HS-5 (cell line): Measurements from ENCODE around the gene PARP4.
"Not testable (repeated sequence)": the region's sequence is repeated elsewhere in the genome, so short reads cannot be mapped to it uniquely, and the experiment has no call there.

ENCODE experiments used
- DNase-seq: peaks from one replicate; pipeline ENCODE4 v3.0.0-alpha.2; 2012; ENCODE audit warnings: low read depth

PARP4 gene

DNA sequence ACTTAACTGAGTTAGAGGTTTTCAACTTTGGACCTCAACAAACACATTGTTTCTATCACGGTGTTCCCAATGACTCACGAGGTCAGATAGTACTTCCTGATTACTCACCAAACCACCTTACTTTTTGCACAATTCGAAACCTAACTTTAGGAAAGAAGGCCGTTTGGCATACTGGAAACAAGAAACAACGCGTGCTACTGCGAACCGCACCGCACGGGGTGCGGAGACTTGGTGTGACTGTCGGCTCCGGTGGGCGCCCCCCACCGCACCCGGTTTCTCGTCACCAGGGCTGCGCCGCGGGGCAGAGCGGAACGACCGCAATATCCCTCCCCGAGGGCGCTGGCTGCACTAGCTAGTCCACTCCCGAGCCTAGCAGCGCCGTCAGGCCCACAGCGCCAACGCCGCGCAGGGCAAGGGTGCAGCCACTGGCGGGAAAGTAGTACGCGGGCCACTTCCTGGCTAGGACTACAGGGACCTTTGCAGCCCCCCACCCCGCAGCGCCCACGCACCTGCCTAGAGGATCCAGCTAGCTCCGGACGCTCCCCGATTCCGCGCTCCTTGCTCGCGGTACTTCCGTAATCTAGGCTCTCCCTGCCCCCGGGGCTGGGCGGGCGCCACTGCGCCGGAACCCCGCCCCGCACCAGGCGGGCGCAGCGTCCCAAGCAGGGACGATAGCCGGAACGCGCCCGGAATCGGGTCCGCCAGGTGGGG, at the start of gene PARP4:
Gene PARP4, minus strand, starts transcription at position 582 of the 711 bp plus-strand sequence. CDS start 9,002 bp downstream, outside the sequence.
- peak; percentile 56 for DNase-seq

DNA sequence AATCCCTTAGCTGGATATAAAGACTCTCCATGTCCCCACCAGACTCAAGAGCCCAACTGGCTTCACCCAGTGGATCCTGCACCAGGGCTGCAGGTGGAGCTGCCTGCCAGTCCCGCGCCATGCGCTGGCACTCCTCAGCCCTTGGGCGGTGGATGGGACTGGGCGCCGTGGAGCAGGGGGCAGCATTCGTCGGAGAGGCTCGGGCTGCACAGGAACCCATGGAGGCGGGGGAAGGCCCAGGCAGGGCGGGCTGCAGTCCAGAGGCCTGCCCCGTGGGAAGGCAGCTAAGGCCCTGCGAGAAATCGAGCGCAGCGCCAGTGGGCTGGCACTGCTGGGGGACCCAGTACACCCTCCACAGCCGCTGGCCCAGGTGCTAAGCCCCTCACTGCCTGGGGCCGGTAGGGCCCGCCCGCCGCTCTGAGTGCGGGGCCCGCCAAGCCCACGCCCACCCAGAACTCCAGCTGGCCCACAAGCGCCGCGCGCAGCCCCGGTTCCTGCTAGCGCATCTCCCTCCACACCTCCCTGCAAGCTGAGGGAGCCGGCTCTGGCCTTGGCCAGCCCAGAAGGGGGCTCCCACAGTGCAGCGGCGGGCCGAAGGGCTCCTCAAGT, 48.1 kb upstream of the PARP4 start:
- not testable (repeated sequence) for DNase-seq

DNA sequence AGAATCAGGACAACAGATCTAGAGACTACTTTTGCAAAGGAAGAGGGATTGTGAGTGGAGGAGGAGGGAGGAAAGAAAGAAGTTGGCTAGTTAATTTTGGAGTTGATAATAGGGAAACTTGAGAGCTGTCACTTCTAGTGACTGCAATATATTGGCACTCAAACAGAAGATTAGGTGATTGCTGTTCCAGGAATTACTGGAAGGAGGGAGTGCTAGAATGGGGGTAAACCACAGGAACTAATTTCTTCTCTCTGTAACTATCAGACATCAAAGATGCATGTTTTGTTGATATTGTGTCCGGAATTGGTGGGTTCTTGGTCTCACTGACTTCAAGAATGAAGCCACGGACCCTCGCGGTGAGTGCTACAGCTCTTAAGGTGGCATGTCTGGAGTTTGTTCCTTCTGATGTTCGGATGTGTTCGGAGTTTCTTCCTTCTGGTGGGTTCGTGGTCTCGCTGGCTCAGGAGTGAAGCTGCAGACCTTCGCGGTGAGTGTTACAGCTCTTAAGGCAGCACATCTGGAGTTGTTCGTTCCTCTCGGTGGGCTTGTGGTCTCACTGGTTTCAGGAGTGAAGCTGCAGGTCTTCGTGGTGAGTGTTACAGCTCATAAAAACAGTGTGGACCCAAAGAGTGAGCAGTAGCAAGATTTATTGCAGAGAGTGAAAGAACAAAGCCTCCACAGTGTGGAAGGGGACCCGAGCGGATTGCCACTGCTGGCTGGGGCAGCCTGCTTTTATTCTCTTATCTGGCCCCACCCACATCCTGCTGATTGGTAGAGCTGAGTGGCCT, 47.0 kb upstream of the PARP4 start:
- not testable (repeated sequence) for DNase-seq

DNA sequence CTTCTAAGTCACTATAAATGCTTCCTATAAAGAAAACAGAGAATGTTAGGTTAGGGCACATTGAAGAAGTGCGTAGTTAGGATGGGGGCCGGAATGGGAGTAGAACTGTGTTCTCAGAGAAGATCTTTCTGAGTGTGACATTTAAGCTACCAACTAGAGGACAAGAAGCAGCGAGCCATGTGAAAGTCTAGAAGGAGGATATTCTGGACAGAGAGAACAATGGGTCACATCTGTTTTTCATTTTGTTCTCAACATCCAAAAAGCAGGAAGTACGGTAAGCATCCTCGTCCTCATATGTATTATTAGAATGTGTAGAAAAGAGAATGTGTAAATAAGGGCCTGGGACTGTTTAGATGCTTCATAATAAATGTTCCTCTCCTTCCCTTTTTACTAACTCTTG, 44.5 kb upstream of the PARP4 start:
- no peak for DNase-seq

DNA sequence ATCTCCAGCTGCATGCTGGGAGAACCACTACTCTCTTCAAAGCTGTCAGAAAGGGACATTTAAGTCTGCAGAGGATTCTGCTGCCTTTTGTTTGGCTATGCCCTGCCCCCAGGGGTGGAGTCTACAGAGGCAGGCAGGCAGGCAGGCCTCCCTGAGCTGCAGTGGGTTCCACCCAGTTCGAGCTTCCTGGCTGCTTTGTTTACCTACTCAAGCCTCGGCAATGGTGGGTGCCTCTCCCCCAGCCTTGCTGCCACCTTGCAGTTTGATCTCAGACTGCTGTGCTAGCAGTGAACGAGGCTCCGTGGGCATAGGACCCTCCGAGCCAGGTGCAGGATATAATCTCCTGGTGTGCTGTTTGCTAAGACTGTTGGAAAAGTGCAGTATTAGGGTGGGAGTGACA, 41.3 kb upstream of the PARP4 start:
- DNase-seq: not testable (repeated sequence)

DNA sequence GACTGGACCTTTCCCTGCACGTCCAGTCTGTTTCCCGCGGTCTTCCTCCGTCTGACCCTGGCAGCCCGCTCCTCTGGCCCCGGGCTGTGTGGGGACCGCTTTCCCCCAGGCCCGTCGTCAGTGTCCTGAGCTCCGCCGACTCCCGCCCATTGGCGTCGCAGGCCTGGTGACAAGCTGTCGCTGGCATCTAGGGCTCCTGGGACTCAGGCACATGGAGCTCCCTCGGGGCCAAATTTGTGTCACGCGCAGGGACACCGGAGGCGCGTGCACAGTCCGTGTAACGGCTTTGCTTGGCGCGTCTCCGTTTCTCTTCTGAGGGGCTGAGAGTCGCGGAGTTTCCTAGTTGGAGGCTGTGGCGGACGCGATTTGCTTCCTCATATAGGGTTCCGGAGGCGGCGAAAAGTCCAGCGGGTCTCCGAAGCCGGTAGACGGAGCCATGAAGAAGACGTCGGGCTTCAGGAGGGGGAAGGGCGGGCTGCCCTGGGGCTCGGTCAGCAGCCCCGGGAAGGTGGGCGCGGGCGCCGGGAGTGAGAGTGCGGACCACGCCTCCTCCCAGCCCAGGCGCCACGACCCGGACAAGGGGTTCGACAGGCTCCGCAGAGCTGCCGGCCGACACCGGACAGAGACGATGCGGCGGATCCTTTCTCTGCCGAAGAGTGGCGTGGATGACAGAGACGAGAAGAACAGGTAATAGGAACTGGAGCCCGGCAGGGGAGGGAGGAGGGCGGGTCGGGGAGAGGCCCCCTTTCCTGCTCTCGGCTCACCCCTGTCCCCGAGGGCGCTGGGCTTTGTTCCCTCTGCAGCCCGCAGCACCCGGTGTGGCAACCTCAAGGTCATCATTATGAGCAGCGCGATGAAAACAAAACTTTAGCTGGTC, 29.1 kb upstream of the PARP4 start:
- not testable (repeated sequence) for DNase-seq

DNA sequence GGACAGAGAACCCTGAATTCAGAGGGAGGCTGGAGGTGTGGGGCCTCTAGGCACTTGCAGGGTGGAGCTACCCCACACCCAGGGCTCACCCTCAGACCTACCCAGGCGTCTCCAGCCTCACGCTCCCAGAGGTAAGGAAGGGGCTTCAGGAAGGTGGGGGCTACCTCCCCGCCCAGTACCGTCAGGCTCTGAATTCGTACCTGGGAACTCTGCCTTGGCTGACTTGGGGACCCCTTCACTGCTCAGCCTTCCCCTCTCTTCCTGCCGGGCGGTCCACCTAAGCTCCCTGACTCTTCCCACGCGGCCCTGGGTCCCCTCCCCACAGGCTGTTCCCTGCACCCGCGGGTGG, 28.5 kb upstream of the PARP4 start:
- DNase-seq: no peak

DNA sequence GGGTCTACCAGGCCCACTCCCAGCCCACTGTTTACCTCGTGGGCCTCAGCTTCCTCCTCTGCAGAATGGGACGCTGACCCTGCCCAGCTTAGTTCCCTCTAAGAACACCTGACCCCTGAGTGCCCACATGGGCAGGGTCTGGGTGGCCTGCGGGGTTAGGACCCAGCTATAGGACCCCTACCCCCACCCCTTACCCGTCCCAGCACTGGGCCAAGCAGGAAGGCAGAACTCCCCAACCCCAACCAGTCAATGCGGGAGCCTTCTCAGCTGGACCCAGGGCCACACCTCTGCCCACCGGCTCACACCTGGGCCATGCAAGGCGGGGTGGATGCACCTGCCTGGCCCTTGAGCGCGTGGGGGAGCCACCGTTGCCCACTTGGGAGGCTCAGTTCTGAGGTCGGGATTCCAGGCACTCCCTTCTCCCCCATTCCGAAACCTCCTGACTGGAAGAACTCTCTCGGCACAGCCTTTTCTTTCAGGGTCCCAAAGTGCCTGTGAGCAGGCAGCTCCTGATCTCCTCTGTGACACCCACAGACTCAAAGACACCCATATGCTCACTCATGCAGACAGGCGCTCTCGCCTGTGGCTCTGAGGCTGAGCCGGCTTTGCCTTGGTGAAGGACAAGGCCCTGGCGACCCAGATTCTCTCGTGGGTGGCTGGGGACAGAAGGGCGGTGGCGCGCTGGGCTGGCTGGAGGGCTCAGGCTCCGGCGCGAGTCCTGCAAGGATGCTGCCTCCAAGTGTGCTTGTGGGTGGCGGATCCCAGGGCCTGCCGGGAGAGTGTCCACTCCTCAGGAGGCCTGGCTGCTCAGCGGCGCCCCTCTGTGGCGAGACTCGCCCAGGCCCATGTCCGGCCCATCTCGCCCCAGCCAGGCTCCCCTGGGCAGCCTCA, 27.9 kb upstream of the PARP4 start:
- no peak for DNase-seq

DNA sequence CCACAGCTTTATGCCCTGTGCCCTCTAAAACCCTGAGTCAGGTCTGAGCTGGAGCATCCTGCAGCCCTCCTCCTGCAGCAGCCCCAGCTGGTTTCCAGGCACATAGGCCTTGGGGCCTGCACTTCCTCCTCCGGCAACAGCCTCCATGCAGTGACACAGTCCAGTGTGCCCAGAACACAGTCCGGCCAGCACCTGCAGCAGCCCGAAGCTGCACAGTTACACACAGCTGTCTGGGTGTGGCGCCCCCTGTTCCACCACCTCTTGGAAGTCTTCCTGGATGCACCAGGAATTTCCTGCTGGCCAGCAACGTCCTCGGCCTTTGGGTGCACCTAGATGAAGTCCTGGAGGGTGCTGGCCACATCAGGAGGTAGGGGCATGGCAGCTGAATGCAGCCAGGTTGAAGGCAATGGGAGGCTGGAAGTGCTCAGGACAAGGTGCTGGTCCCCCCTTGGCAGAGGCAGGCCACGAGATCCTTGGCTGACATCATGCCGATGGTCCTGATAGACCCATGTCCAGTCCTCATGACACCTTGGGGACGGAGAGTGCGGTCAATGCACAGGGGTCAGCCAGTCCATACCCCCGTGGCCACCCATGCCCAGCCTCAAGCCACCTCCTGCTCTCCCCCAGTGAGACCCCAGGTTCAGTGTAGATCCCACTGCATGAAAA, 27.1 kb upstream of the PARP4 start:
- DNase-seq: no peak

DNA sequence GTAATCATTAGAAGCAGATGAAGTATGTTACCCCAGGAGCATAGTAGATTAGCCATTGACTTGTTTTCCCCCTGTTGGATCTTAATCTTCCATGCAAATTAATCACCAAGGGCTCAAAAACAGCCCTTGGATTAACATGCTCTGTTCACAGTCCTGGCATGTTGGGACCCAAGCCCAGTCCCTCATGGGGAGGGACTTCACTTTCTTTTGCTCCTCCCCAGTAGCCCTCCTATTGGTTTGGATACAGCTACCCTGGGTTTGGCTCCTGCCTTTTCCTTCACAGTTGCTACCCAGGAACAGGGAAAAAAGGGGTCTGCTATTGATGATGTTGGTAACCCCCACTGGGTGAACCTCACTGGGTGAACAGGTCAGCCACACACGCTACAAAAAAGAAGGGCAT, 16.9 kb upstream of the PARP4 start:
- DNase-seq: no peak

DNA sequence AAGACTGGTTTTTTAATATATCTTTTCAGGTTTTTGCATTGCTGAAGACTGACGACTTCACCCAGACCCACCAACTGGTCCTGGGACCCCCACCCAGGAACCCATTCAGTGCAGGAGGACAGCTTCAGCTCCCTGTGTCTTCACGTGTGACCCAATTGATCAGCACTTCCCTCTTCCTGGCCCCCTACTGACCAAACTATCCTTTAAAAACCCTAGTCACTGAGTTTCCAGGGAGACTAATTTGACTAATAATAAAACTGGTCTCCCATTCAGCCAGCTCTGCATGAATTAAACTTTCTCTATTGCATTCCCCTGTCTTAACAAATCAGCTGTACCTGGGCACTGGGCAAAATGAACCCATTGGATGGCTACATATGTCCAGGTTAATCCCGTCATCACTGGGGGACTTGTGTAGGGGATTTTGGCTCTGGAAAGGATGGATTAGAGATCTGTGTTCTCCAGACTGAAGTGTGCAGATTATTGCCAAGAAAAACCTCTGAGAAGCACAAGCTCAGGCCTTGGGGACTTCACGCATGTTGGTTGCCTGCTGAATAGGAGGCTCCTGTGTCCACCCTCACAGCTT, 16.3 kb upstream of the PARP4 start:
- no peak for DNase-seq

DNA sequence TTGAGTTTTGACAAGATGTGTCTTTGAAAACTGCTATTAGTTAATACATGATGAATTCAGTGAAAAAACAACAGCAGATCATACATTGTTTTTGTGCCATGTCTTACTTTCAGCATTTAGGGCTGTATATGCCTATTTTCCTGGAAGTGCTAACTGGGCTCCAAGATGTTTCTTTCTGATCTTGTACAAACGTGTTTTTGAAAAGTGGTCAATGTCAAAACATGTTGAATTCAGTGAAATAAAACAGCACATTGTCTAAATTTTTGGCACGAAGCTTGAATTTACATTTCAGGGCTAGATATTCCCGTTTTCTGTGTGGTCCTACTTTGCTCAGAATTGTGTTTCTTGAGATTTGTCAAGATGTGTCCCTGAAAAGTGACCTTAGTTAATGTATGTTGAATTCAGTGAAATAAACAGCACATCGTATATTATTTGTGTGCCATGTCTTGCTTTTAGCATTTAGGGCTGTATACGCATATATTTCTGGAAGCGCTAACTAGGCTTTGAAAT, 14.7 kb upstream of the PARP4 start:
- DNase-seq: no peak

DNA sequence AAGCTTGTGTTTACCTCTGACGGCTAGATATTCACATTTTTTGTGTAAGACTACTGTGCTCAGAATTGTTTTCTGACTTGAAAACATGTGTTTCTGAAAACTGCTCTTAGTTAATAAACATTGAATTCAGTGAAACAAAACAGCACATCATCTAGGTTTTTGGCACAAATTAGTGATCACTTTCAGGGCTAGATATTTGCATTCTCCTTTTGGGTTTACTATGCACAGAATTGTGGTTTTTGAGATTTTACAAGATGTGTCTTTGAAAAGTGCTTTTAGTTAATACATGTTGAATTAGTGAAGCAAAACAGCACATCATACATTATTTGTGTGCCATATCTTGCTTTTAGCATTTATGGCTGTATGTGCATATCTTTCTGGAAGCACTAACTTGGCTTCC, 8.2 kb upstream of the PARP4 start:
- no peak for DNase-seq

DNA sequence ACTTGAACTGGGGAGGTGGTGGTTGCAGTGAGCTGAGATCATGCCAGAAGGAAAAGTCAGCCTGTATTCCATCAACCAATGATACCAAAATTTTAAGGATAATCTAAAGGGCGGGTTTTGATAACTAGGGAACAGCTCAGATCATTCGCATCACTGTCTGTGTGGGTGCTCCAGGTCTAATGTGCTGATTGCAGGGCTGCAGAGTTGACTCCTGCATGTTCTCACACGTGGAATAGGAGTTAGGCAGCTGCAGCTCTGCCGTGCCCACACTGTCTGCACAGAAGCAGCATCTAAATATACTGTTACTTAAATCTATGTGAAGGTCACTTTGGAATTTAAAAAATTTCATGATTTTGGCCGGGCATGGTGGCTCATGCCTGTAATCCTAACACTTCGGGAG, 4.3 kb upstream of the PARP4 start:
- no peak for DNase-seq

DNA sequence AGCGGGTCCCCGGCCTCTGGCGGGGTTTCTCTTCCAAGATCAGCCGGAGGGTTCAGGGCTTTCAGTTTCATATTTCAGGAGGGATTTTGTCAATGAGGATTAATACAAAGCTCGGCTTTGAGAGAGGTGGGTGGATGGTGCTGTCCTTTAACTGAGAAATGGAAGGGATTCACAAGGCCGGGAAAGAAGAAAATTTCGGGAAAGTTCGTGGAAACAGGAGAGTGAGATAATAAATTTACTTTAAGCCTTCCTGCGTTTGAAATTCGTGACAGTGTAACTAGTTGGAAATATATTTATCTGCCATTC, 283 bp upstream of the PARP4 start:
- DNase-seq: no peak

DNA sequence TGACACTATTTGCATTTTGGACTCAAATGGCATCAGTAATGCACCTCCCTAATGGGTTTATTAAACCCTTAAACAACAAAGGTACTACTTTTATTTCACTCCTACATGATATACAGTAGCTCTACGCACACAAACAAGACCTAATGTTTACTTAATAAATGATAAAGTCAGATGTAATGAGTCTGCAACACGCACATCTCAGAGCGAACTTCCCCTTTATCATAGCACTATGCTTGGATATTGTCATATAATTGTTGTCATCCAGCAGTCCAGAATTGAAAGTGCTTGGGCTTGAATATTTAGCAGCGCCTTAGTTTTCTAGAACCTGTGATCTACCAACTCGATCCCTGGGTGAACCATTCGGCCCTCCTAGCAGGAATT, 772 bp downstream of the PARP4 start:
- no peak for DNase-seq

DNA sequence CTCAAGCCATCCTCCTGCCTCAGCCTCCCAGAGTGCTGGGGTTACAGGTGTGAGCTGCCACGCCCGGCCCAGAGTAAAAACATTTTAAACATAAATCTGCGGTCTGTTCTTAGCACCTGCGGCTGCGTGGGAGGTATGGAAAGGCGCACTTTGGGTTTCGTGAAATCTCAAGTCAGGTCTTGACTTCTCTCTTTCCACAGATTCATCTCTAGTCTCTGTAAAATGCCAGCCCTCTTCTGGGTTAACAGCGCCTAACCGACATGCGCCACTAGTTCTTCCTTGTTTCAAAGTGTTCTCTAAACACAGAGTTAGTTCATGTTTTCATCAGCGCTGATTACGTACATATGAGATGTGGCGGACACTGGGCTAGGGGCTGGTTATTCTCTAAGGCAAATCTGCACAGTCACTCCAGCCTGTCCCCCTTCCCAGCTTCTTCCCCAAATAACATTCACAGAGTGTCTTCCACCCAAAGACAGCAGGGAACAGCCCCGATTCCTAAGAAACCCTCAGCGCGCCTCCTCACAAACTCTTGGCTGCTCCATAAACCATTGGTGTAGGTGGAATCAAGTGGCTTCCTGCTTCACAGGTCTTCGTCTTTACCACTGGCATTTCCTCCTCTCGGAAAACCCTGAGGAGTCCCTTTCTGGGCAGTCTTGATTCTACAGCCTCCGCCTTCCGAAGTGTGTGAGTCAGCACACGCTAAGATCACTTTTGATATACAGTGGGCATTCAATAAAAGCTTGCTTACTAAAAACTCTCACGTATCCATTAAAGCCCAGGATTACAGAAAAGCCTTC, 1.4 kb downstream of the PARP4 start:
- DNase-seq: peak; percentile 60

DNA sequence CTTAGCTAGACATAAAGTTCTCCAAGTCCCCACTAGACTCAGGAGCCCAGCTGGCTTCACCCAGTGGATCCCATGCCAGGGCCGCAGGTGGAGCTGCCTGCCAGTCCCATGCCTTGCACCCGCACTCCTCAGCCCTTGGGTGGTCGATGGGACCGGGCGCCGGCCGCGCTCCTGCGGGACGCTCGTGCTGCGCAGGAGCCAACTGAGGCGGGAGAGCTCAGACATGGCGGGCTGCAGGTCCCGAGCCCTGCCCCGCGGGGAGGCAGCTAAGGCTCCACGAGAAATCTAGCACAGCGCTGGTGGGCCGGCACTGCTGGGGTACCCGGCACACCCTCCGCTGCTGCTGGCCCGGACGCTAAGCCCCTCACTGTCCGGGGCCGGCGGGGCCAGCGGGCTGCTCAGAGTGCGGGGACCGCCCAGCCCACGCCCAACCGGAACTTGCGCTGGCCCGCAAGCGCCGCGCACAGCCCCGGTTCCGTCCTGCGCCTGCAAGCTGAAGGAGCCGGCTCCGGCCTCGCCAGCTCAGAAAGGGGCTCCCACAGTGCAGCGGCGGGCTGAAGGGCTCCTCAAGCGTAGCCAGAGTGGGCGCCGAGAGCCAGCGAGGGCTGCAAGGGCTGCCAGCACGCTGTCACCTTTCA, 5.8 kb downstream of the PARP4 start:
- no peak for DNase-seq

DNA sequence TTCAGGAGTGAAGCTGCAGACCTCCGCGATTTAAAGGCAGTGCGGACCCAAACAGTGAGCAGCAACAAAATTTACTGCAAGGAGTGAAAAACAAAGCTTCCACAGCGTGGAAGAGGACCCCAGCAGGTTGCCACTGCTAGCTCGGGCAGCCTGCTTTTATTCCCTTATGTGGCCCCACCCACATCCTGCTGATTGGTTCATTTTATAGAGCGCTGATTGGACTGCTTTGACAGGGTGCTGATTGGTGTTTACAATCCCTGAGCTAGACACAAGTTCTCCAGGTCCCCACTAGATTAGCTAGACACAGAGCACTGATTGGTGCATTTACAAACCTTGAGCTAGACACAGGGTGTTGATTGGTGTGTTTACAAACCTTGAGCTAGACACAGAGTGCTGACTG, 6.3 kb downstream of the PARP4 start:
- not testable (repeated sequence) for DNase-seq
